NCI-H2107 treated with DMSO at 0.1 percent for 48 hours (cell line): Measurements from ENCODE around the gene CYSTM1.

Experiments used
- DNase-seq: peaks from one replicate; lab custom pipeline; 2025; ENCODE audit not compliant: unreplicated experiment; lab: John Stamatoyannopoulos, UW

Gene CYSTM1

GRCh38 chr5:140174465-140175366 is at the start of gene CYSTM1:
CYSTM1 (plus strand) TSS chr5:140175188; CDS start chr5:140194466, 19,278 bp downstream.
- peak; percentile 69 for DNase-seq

GRCh38 chr5:140125637-140126036 is 49.4 kb upstream of the CYSTM1 start, which contains the start of gene IGIP:
IGIP (plus strand) TSS chr5:140125937; CDS start chr5:140128477, 2,540 bp downstream.
- DNase-seq = no peak

- no peak for DNase-seq
These were observed 48.5 kb upstream of the CYSTM1 start for GRCh38 chr5:140126315-140127012.

- DNase-seq = no peak
These were observed 46.6 kb upstream of the CYSTM1 start for GRCh38 chr5:140128376-140128775.

GRCh38 chr5:140130949-140131733 is 43.8 kb upstream of the CYSTM1 start:
- no peak for DNase-seq

GRCh38 chr5:140131967-140132409 is 43.0 kb upstream of the CYSTM1 start:
- no peak for DNase-seq

GRCh38 chr5:140133514-140134167 is 41.3 kb upstream of the CYSTM1 start:
- DNase-seq = no peak

GRCh38 chr5:140134277-140134935 is 40.6 kb upstream of the CYSTM1 start:
- no peak for DNase-seq

- DNase-seq = no peak
These were observed 39.9 kb upstream of the CYSTM1 start for GRCh38 chr5:140135127-140135526.

- DNase-seq = no peak
These were observed 38.4 kb upstream of the CYSTM1 start for GRCh38 chr5:140136624-140137023.

- no peak for DNase-seq
These were observed 34.6 kb upstream of the CYSTM1 start for GRCh38 chr5:140140435-140140834.

- DNase-seq = no peak
These were observed 33.7 kb upstream of the CYSTM1 start for GRCh38 chr5:140141241-140141640.

- DNase-seq = no peak
These were observed 32.7 kb upstream of the CYSTM1 start for GRCh38 chr5:140142246-140142645.

- no peak for DNase-seq
These were observed 32.1 kb upstream of the CYSTM1 start for GRCh38 chr5:140142856-140143255.

GRCh38 chr5:140143521-140144258 is 31.3 kb upstream of the CYSTM1 start:
- no peak for DNase-seq

- no peak for DNase-seq
These were observed 29.7 kb upstream of the CYSTM1 start for GRCh38 chr5:140145256-140145655.

- no peak for DNase-seq
These were observed 29.0 kb upstream of the CYSTM1 start for GRCh38 chr5:140145818-140146522.

- no peak for DNase-seq
These were observed 28.5 kb upstream of the CYSTM1 start for GRCh38 chr5:140146523-140146842.

- DNase-seq = no peak
These were observed 27.5 kb upstream of the CYSTM1 start for GRCh38 chr5:140147460-140147859.
